ENCODE results near the gene CCDC12. TPM values are rescaled to one million over a fixed set of nuclear protein-coding genes. Genes with fewer than 3 reads are reported as not detected.

The CCDC12 gene
- polyA plus RNA-seq, 1 of the 3 experiments (the other 2 are of a cell fraction) = 105 TPM

- no peak for DNase-seq
- ChIA-PET POLR2A (no interaction called here), CTCF (interaction anchor here (2.3 to 2.6 kb wide), 4 partner anchors 13 to 198 kb away, joined by 11 to 70 read pairs (median 42); no protein-coding TSS in a partner anchor)
- Histone ChIP-seq H3K4me1 (ENCODE audit: control insufficient read depth in 1 of 2, insufficient read depth in 2 of 2, low read depth in 1 of 2, low read length in 1 of 2) (peaks cover 0 to 11% of the 10 kb centered on the region in 2 experiments; a peak in 1 of 4 replicates), H3K9me3 (no peaks in the 10 kb centered on the region), H2AFZ (ENCODE audit: low read depth) (no peak overlapping the region), H4K20me1 (ENCODE audit: insufficient read depth) (no peaks in the 10 kb centered on the region), H3K4me3 (ENCODE audit: low read depth in 2 of 2, low read length in 1 of 2) (no peak overlapping the region), H3K36me3 (replicated peaks in 1 of 2; ENCODE audit: control insufficient read depth in 1 of 2, insufficient read depth in 2 of 2, low read length in 1 of 2) (no peaks in the 10 kb centered on the region), H3K27me3 (ENCODE audit: insufficient read depth) (no peaks in the 10 kb centered on the region), H3K27ac (ENCODE audit: low read depth in 2 of 2, low read length in 1 of 2) (no peak overlapping the region), H3K9ac (no peak overlapping the region), H3K79me2 (ENCODE audit: insufficient read depth) (no peaks in the 10 kb centered on the region), H3K4me2 (no peak overlapping the region), H3F3A (replicated peaks; ENCODE audit: insufficient read depth) (no peaks in the 10 kb centered on the region), H3K9me2 (no peaks in the 10 kb centered on the region)
- WGBS (ENCODE audit: low lambda C conversion rate) = 58% methylated on average over 1 of the region's 1 CpG
- TF ChIP-seq MXI1 (IDR thresholded peaks at IDR 0.05; ENCODE audit: low read depth, low read length) = no peak
- TF ChIP-seq PBX3 (IDR thresholded peaks at IDR 0.05) = no peak
These were observed 68.6 kb downstream of the CCDC12 start for GRCh38 chr3:46907960-46908293.

- H3K79me2 ChIP-seq (ENCODE audit: insufficient read depth) = no peaks in the 10 kb centered on the region
- POLR2A ChIA-PET = no interaction called here
- TF ChIP-seq, protein P1, sequence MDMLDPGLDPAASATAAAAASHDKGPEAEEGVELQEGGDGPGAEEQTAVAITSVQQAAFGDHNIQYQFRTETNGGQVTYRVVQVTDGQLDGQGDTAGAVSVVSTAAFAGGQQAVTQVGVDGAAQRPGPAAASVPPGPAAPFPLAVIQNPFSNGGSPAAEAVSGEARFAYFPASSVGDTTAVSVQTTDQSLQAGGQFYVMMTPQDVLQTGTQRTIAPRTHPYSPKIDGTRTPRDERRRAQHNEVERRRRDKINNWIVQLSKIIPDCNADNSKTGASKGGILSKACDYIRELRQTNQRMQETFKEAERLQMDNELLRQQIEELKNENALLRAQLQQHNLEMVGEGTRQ (IDR thresholded peaks at IDR 0.05; ENCODE audit: borderline replicate concordance, low read depth, low read length) = no peak
- TF ChIP-seq TEAD4 (IDR thresholded peaks at IDR 0.05; ENCODE audit: borderline replicate concordance, insufficient read depth) = no peak
- TF ChIP-seq RFX5 (IDR thresholded peaks at IDR 0.05; ENCODE audit: low read length) = no peak
- TF ChIP-seq EZH2phosphoT487 (IDR thresholded peaks at IDR 0.05; ENCODE audit: borderline replicate concordance, low read depth) = no peak
- no peak for TF ChIP-seq MEF2A (IDR thresholded peaks at IDR 0.05; ENCODE audit: borderline replicate concordance, low read depth)
- no peak for TF ChIP-seq POLR2AphosphoS5 (IDR thresholded peaks at IDR 0.05; ENCODE audit: low read depth, low read length)
- no peak for TF ChIP-seq REST (IDR thresholded peaks at IDR 0.05; ENCODE audit: low read depth, low read length)
- TF ChIP-seq, protein P2, sequence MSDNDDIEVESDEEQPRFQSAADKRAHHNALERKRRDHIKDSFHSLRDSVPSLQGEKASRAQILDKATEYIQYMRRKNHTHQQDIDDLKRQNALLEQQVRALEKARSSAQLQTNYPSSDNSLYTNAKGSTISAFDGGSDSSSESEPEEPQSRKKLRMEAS (IDR thresholded peaks at IDR 0.05; ENCODE audit: low read depth) = no peak
- TF ChIP-seq SMC3 (IDR thresholded peaks at IDR 0.05; ENCODE audit: low read depth, low read length) = no peak
- TF ChIP-seq SIN3A (IDR thresholded peaks at IDR 0.05; ENCODE audit: borderline replicate concordance, low read depth, low read length) = no peak
- TF ChIP-seq GABPA (IDR thresholded peaks at IDR 0.05; ENCODE audit: low read depth) = no peak
- TF ChIP-seq, protein P3, sequence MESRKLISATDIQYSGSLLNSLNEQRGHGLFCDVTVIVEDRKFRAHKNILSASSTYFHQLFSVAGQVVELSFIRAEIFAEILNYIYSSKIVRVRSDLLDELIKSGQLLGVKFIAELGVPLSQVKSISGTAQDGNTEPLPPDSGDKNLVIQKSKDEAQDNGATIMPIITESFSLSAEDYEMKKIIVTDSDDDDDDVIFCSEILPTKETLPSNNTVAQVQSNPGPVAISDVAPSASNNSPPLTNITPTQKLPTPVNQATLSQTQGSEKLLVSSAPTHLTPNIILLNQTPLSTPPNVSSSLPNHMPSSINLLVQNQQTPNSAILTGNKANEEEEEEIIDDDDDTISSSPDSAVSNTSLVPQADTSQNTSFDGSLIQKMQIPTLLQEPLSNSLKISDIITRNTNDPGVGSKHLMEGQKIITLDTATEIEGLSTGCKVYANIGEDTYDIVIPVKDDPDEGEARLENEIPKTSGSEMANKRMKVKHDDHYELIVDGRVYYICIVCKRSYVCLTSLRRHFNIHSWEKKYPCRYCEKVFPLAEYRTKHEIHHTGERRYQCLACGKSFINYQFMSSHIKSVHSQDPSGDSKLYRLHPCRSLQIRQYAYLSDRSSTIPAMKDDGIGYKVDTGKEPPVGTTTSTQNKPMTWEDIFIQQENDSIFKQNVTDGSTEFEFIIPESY (IDR thresholded peaks at IDR 0.05; ENCODE audit: borderline replicate concordance, low read depth) = no peak
- no peak for TF ChIP-seq USF1 (IDR thresholded peaks at IDR 0.05; ENCODE audit: borderline replicate concordance, low read depth)
- no peak for TF ChIP-seq RCOR1 (IDR thresholded peaks at IDR 0.05; ENCODE audit: low read length)
- no peak for TF ChIP-seq JUND (IDR thresholded peaks at IDR 0.05)
- no peak for TF ChIP-seq FOXM1 (IDR thresholded peaks at IDR 0.05; ENCODE audit: low read depth)
- no peak for TF ChIP-seq CHD2 (IDR thresholded peaks at IDR 0.05; ENCODE audit: low read length, partially characterized antibody)
- TF ChIP-seq FOSL2 (IDR thresholded peaks at IDR 0.05; ENCODE audit: borderline replicate concordance, low read depth) = no peak
These were observed 69.3 kb downstream of the CCDC12 start for GRCh38 chr3:46907271-46907670.

More at GRCh38 chr3:46907271-46907670, 69.3 kb downstream of the CCDC12 start:
- Histone ChIP-seq H4K20me1 (ENCODE audit: insufficient read depth) (no peaks in the 10 kb centered on the region), H3K36me3 (replicated peaks in 1 of 2; ENCODE audit: control insufficient read depth in 1 of 2, insufficient read depth in 2 of 2, low read length in 1 of 2) (no peaks in the 10 kb centered on the region), H2AFZ (ENCODE audit: low read depth) (no peak overlapping the region), H3K9me2 (no peaks in the 10 kb centered on the region), H3K27me3 (ENCODE audit: insufficient read depth) (no peaks in the 10 kb centered on the region), H3K4me2 (no peak overlapping the region), H3K9ac (no peak overlapping the region), H3K27ac (ENCODE audit: low read depth in 2 of 2, low read length in 1 of 2) (no peak overlapping the region), H3F3A (replicated peaks; ENCODE audit: insufficient read depth) (no peaks in the 10 kb centered on the region), H3K4me1 (ENCODE audit: control insufficient read depth in 1 of 2, insufficient read depth in 2 of 2, low read depth in 1 of 2, low read length in 1 of 2) (peaks cover 0 to 11% of the 10 kb centered on the region in 2 experiments; a peak in 1 of 4 replicates), H3K9me3 (no peaks in the 10 kb centered on the region), H3K4me3 (ENCODE audit: low read depth in 2 of 2, low read length in 1 of 2) (no peak overlapping the region)
- 77% methylated on average over 11 of the region's 12 CpGs for WGBS (ENCODE audit: low lambda C conversion rate)
- DNase-seq = no peak
- CTCF ChIA-PET = interaction anchor here (1.2 to 31.0 kb wide), 3 partner anchors 12 to 34 kb away, joined by 4 to 480 read pairs (median 5); partner anchors contain the start of gene PTH1R

All from SK-N-SH (cell line).